ENCODE data around the gene DYNC1LI1.

GRCh38 chr3:32500880-32501782, 69.5 kb downstream of the DYNC1LI1 start:
- TF ChIP-seq, protein P1, sequence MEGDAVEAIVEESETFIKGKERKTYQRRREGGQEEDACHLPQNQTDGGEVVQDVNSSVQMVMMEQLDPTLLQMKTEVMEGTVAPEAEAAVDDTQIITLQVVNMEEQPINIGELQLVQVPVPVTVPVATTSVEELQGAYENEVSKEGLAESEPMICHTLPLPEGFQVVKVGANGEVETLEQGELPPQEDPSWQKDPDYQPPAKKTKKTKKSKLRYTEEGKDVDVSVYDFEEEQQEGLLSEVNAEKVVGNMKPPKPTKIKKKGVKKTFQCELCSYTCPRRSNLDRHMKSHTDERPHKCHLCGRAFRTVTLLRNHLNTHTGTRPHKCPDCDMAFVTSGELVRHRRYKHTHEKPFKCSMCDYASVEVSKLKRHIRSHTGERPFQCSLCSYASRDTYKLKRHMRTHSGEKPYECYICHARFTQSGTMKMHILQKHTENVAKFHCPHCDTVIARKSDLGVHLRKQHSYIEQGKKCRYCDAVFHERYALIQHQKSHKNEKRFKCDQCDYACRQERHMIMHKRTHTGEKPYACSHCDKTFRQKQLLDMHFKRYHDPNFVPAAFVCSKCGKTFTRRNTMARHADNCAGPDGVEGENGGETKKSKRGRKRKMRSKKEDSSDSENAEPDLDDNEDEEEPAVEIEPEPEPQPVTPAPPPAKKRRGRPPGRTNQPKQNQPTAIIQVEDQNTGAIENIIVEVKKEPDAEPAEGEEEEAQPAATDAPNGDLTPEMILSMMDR (conservative IDR thresholded peaks at IDR 0.05): no peak
- no peak for TF ChIP-seq ZFX (IDR thresholded peaks at IDR 0.05)
